Activated T-helper 1 cell treated with anti-CD3 and anti-CD28 coated beads, Interleukin-12 subunit alpha, Interleukin-12 subunit beta, Interleukin-2, Interleukin-4 antibody, amounts not matched to agents 30 ng/mL and 10 ng/mL and 1 ng/mL, durations not matched to agents 14 hours and 24 hours and 36 hours (primary cell): ENCODE results near the gene BTG2. TPM values are rescaled to one million over a fixed set of nuclear protein-coding genes. Genes with fewer than 3 reads are reported as not detected.
A peak's percentile ranks its signal among the peaks of the same experiment; 100 is the strongest.

Experiments used
- DNase-seq: peaks from one replicate; pipeline ENCODE4 v3.0.0; 2021; ENCODE audit warnings: low spot score
- H3K27ac Mint-ChIP-seq: one replicate; pipeline ENCODE4 v1.8.0; 2021; ENCODE audit warnings: mild to moderate bottlenecking, mixed read lengths
- H3K27me3 Mint-ChIP-seq: one replicate; pipeline ENCODE4 v1.8.0; 2022; ENCODE audit warnings: mild to moderate bottlenecking, moderate library complexity, mixed read lengths; ENCODE audit not compliant: insufficient read depth
- H3K36me3 Mint-ChIP-seq: one replicate; pipeline ENCODE4 v1.8.0; 2021; ENCODE audit warnings: low read depth, mixed read lengths
- H3K4me1 Mint-ChIP-seq: one replicate; pipeline ENCODE4 v1.8.0; 2021; ENCODE audit warnings: low read depth, mixed read lengths
- H3K4me3 Mint-ChIP-seq: one replicate; pipeline ENCODE4 v1.8.0; 2021; ENCODE audit warnings: mild to moderate bottlenecking, moderate library complexity, mixed read lengths
- H3K9me3 Mint-ChIP-seq: one replicate; pipeline ENCODE4 v1.8.0; 2021; ENCODE audit warnings: mixed read lengths
- intact Hi-C: fragments of 100-400 bp; cut with micrococcal nuclease; formaldehyde crosslinking; loops from one replicate; pipeline ENCODE4 v1.15.1; 2024
- total RNA-seq: library from RNA; stranded (reverse); gene quantifications from 2 replicates; pipeline ENCODE4 v1.2.3, GENCODE V29; 2022

The BTG2 gene
- total RNA-seq, 1 donor from 2014 or later, result 137 TPM

DNA sequence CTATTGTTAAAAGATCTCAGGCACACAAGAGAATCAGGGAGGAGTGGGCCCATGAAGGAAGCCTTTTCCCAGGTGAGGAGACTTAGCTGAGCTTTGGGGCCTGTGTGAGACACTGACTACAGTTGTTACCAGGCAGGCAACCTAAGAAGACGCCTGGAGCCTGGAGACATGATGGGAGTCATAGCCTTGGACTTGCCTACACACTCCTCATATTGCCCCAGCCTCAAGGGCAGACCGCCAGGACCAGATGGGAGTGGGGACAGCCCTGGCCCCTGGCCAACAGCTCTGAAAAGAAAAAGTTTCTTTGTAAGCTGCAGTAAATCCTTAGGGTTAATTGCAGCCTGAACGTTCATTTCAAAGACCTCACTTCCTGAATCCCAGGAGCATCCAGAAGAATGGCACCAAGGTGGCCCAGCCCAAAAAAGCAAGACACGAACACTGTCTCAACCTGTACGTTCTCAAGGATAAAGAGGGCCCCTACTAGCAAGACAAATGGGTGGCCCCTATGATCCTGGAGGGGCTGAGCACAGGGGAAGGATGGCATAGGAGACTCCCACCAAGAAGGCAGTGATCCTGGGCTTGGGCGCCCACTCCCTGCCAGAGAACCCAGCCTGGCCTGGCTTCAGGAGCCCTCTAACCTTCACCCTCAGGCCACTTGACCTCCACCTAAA is 33.2 kb upstream of the BTG2 start:
- intact Hi-C loops, result no loop called here
- Mint-ChIP-seq H3K9me3 (no peaks in the 10 kb centered on the region), H3K4me1 (peaks cover 46% of the 10 kb centered on the region), H3K27ac (no peak overlapping the region), H3K27me3 (no peaks in the 10 kb centered on the region), H3K4me3 (no peak overlapping the region), H3K36me3 (no peaks in the 10 kb centered on the region)
- no peak for DNase-seq

DNA sequence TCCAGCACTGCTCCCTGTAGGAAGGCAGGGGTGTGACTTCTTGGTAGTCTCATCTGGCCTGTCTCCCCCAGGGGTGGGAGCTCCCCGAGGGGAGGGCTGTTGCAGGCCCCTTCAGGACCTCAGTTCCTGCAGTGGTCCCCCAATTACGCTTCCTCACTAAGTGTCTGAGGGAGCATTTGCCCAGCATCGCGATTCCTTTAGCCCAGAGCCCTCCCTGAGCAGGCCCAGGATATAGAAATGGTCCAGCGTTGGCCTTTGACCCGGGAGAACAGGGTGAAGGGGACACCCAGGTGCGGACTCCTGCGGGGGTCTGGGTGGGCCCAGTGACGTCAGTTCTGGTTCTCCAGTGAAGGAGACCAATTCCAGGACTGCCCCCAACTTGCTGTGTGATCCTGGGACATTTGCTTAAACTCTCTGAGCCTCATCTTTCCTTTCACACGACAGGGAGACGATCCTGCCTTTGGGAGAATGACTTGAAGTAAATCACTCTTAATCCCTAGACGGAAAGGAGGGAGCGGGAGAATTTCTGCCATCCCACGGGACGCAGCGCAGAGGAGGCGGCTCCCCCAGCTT is 32.6 kb upstream of the BTG2 start:
- Mint-ChIP-seq H3K4me1 (peaks cover 52% of the 10 kb centered on the region), H3K36me3 (no peaks in the 10 kb centered on the region), H3K27ac (no peak overlapping the region), H3K4me3 (no peak overlapping the region), H3K9me3 (no peaks in the 10 kb centered on the region), H3K27me3 (no peaks in the 10 kb centered on the region)
- intact Hi-C loops, result loop anchor here (1.0 kb wide), 5 partner anchors 17 to 215 kb away; partner anchors contain the start of gene BTG2
- no peak for DNase-seq

DNA sequence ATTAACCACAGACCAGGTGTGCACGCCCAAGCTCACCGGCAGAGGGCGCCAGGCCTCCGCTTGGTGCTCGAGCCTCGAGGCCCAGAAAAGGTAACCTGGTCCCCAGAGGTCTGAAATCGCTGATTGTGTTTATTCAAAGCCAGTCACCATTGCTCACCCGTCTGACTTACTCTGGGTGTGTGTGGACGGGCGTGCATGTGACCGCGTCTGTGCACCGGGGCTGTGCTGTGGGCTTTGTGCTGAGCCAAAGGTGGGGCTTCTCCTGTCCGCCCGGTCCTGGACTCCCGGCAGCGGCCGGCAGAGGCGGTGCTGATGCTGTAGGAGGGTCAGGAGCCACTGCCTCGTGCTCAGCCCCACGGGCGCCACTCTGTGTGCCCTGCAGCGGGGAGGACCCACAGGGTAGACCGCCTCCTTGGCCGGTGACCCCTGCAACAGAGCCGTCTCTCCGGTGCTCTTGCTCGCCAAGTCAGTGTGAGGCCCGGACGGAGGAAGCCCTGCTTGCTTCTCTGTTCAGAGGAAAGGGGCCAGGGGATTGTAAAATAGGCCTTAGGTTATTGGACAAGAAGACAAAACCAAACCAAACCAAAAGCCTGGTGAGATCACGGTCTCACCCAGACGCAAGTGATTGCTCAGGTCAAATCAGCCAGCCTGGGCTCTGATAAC is 32.0 kb upstream of the BTG2 start:
- no peaks in the 10 kb centered on the region for H3K27me3 Mint-ChIP-seq
- intact Hi-C loops, result loop anchor here (1.0 kb wide), 5 partner anchors 16 to 214 kb away; partner anchors contain the start of gene BTG2
- no peaks in the 10 kb centered on the region for H3K9me3 Mint-ChIP-seq
- peak overlapping the region; percentile 72 for H3K4me3 Mint-ChIP-seq
- H3K4me1 Mint-ChIP-seq, result peaks cover 58% of the 10 kb centered on the region
- no peaks in the 10 kb centered on the region for H3K36me3 Mint-ChIP-seq
- peak; percentile 85 for DNase-seq
- H3K27ac Mint-ChIP-seq, result peak overlapping the region; percentile 79

DNA sequence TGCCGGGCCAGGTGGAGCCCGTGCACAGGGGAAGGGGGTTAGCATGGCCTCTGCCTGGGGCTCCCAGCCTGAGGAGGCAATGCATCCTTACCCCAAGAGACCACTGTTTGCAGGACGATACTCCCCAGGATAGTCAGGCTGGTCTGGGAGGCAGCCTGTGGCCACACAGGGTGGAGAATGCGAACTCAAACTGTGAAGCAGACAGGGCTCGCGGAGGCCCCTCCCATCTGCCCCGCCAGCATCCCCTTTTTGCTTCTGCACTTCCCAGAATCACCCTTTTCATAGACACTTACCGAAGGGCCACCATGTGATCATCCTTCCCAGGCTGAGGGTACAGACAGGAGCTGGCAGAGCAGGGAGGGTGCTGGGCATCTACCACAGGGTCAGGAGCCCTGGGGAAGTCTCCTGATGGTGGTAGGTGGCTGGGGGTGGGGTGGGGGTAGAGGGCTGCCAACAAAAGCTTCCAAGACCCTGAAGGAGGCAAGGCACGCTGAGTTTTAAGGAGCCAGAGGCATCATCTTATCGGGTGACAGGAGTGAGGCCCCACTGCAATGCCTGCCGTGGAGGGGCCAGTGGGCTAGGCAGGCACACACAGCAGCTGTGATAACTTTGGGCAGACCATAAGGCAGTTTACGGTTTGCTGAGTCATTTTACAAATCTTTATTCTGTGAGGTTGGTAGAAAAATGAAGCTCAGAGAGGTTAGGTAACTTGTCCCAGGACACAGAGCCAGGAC is 31.3 kb upstream of the BTG2 start:
- DNase-seq, result no peak
- H3K4me1 Mint-ChIP-seq, result peaks cover 65% of the 10 kb centered on the region
- H3K36me3 Mint-ChIP-seq, result peaks cover 3% of the 10 kb centered on the region
- intact Hi-C loops, result loop anchor here (1.0 kb wide), 5 partner anchors 15 to 213 kb away; partner anchors contain the start of gene BTG2
- H3K9me3 Mint-ChIP-seq, result no peaks in the 10 kb centered on the region
- peak overlapping the region; percentile 72 for H3K4me3 Mint-ChIP-seq
- no peaks in the 10 kb centered on the region for H3K27me3 Mint-ChIP-seq
- H3K27ac Mint-ChIP-seq, result peak overlapping the region; percentile 79

DNA sequence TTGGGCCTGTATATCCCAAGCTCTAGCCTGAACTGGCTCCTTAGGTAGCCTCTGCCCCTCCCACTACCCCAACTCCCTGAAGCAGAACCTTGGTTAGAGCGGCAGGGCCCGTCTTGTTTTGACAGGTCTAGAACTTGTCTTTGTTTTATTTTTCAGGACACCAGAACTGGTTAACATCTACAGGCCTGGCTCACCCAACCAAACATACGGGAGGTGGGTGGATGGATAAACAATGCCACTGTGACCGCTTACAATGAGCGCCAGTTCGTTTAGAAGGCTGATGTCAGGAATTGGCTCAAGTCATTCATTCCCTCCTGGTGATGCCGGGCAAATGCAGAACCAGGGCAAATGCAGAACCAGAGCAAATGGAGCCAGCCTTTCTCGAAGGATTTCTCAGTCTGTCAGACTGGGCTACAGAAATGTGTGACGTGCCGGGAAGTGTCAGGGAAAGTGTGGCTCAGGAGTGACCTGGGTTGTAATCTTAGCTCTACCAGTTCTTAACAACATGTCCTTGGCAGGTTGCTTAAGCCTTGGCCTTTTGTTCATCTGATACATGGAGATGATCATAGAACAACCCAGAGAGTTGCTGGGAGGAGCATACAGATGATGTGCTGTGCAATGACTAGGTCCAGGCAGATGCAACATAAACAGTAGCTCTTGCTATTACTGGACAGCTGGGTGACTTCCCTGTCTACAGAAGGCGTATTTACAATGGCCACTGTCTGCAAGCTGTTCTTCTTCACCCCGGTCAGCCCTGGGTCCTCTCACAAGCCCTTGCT is 30.5 kb upstream of the BTG2 start:
- H3K27ac Mint-ChIP-seq, result peak overlapping the region; percentile 79
- intact Hi-C loops, result no loop called here
- H3K4me1 Mint-ChIP-seq, result peaks cover 70% of the 10 kb centered on the region
- H3K9me3 Mint-ChIP-seq, result no peaks in the 10 kb centered on the region
- no peaks in the 10 kb centered on the region for H3K27me3 Mint-ChIP-seq
- H3K36me3 Mint-ChIP-seq, result peaks cover 3% of the 10 kb centered on the region
- DNase-seq, result no peak
- H3K4me3 Mint-ChIP-seq, result peak overlapping the region; percentile 72

DNA sequence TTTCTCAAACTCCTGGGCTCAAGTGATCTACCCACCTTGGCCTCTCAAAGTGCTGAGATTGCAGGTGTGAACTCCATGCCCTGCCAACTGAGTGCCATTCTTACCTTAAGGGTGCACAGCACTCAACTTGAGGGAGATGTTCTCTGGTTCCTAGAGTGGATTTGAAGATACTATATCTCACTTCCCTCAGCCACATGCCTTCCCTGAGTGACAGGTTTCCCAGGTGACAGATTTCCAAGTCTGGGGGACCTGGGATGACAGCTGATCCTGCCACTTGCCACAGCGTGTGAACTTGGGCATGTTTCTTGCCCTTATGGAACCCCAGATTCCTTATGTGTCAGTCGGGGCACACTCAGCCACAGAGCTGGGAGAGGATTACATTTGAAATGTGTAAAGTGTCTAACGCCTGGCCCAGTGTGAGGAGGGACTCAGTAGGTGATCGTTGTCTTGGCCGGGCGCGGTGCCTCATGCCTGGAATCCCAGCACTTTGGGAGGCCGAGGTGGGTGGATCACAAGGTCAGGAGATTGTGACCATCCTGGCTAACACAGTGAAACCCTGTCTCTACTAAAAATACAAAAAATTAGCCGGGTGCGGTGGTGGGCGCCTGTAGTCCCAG is 29.6 kb upstream of the BTG2 start:
- intact Hi-C loops, result no loop called here
- DNase-seq, result no peak
- Mint-ChIP-seq H3K9me3 (no peaks in the 10 kb centered on the region), H3K27me3 (no peaks in the 10 kb centered on the region), H3K4me3 (peak overlapping the region; percentile 39), H3K27ac (peak overlapping the region; percentile 63), H3K4me1 (peaks cover 73% of the 10 kb centered on the region), H3K36me3 (peaks cover 3% of the 10 kb centered on the region)

DNA sequence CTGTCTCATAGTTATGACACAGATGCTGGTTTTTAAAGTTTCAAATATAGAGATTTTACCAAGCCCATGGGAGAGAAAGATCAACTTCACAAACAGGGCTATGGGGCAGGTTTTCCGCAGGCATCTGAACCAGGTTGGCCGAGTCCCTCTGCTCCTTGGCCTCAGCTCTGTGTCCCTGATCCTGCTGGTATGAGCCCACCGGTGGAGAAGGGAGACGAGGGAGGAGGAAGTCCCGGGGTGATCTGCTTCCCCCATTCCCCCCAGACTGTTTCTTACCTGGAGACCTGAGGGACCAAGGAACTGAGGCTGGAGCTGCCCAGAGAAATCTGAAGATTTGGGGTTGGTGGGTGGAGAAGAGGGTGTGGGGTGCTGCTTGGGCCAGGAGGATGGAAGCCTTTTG is 28.9 kb upstream of the BTG2 start:
- no peaks in the 10 kb centered on the region for H3K27me3 Mint-ChIP-seq
- no peaks in the 10 kb centered on the region for H3K9me3 Mint-ChIP-seq
- DNase-seq, result no peak
- peaks cover 3% of the 10 kb centered on the region for H3K36me3 Mint-ChIP-seq
- peak overlapping the region; percentile 19 for H3K4me3 Mint-ChIP-seq
- intact Hi-C loops, result no loop called here
- H3K4me1 Mint-ChIP-seq, result peaks cover 66% of the 10 kb centered on the region
- H3K27ac Mint-ChIP-seq, result no peak overlapping the region

DNA sequence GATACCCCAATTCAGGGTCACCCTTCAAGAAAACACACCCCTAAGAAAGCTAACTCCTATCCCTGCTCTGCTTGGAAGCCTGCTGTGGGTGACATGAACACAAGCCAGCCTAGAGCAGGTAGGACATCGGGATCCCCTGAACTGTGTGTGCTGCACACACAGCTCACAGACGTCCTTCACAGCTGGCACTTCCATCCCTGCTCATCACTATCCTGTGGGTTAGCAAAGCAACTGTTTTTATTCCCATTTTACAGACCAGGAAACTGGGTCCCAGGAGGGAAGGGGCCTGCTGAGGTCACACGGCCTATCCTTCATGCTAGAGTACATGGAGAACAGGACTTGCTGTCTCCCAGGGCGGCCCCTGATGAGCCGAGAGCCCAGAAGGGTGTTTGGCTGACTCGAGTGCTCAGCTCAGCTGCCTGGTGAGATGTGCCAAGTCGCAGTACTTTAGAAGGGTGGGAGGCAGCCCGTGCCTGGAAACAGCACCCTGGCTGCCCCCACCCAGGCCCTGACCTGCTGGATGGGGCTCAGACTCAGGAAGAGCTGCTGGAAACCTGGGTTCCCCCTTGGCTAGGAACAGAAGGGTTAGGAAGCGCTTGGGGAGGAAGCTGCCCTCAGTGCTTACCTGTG is 28.3 kb upstream of the BTG2 start:
- Mint-ChIP-seq H3K27ac (peak overlapping the region; percentile 82), H3K36me3 (peaks cover 3% of the 10 kb centered on the region), H3K27me3 (no peaks in the 10 kb centered on the region), H3K4me3 (peak overlapping the region; percentile 53), H3K4me1 (peaks cover 64% of the 10 kb centered on the region), H3K9me3 (no peaks in the 10 kb centered on the region)
- DNase-seq, result no peak
- intact Hi-C loops, result no loop called here

DNA sequence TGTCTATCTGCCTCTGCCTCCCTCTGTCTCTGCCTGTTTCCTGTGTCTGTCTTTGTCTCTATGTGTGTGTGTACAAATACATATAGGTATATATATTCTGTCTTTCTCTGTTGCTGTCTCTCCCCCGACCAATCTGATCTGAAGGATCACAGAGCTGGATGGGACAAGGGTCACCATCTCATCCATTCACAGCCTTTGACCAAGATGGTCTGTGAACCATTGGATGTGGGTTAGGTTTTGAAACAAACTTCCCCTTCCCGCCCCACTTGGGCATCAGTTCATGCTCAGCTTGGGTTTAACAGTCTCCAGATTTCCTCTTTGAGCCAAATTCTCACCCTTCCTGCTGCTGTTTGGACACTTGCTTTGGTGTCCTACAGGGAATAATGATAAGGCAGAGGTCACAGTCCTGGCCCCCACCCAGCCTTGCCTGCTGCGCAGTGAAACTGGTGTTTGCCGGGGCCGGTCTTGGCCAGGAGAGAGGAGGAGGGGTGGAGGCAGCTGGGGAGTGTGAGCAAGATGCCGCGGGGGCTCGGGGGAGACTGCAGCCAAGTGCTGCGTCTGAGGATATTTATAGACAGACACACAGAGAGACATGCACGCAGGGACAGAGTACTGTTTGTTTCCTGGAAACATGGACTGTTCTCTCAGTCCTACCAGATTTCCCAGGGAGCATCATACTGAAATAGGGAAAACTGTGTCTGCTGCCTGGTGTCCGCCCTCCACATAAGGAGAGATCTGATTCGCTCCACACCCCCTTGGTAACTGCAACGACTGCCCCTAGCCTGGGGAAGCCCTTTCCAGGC is 27.0 kb upstream of the BTG2 start:
- Mint-ChIP-seq H3K9me3 (no peaks in the 10 kb centered on the region), H3K4me3 (peak overlapping the region; percentile 53), H3K4me1 (peaks cover 76% of the 10 kb centered on the region), H3K27me3 (no peaks in the 10 kb centered on the region), H3K36me3 (peaks cover 3% of the 10 kb centered on the region), H3K27ac (peak overlapping the region; percentile 82)
- DNase-seq, result no peak
- intact Hi-C loops, result loop anchor here (1.0 kb wide), 1 partner anchor 9 kb away; no protein-coding TSS in a partner anchor

DNA sequence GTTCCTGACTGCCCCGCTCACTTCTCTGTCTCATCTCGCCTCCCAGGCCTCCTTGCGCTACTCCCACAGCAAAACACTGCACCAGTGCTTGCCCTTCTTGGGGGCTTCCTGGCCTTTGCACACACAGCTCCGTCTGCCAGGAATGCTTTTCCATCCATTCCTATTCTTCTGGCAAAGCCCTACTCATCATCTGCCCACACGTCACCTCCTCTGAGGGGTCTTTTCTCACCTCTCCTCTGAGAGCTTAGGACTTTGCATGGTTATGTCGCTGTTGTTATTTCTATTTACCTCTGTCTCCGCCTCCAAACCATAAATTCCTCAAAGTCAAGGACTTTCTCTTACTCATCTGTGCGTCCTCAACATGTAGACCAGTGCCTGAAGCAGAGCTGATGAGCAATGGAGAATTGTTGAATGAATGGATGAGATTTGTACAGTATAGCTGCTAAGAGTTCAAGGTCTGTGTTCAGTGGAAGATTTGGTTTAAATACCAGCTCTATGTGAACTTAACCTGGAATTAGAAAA is 26.4 kb upstream of the BTG2 start:
- peaks cover 3% of the 10 kb centered on the region for H3K36me3 Mint-ChIP-seq
- peaks cover 69% of the 10 kb centered on the region for H3K4me1 Mint-ChIP-seq
- peak overlapping the region; percentile 20 for H3K4me3 Mint-ChIP-seq
- DNase-seq, result no peak
- peak overlapping the region; percentile 67 for H3K27ac Mint-ChIP-seq
- intact Hi-C loops, result loop anchor here (1.0 kb wide), 1 partner anchor 8 kb away; no protein-coding TSS in a partner anchor
- no peaks in the 10 kb centered on the region for H3K9me3 Mint-ChIP-seq
- no peaks in the 10 kb centered on the region for H3K27me3 Mint-ChIP-seq

DNA sequence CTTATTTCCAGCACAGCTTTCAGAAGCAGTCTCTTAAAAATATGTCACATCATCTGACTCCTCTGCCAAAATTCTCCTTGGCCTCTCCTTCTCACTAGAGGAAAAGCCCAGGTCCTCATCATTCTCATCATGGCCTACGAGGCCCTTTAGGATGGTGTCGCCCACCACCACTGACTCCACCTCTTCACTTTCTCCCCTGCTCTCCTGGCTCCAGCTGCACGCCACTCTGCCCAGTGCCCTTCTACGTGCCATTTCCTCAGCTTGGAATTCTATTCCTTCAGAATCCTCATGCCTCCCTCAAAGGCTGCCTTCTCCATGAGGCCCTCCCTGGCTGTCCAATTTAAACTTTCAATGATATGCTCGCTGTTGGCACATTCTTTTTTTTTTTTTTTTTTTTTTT is 25.3 kb upstream of the BTG2 start:
- Mint-ChIP-seq H3K9me3 (no peaks in the 10 kb centered on the region), H3K27ac (peak overlapping the region; percentile 64), H3K36me3 (peaks cover 3% of the 10 kb centered on the region), H3K4me3 (no peak overlapping the region), H3K27me3 (no peaks in the 10 kb centered on the region), H3K4me1 (peaks cover 62% of the 10 kb centered on the region)
- intact Hi-C loops, result loop anchor here (10.0 kb wide), 2 partner anchors 515 to 1925 kb away; partner anchors contain the start of genes ZBED6 and ZC3H11A
- no peak for DNase-seq
